ENCODE data around the gene CGB5. TPM values are rescaled to one million over a fixed set of nuclear protein-coding genes. Genes with fewer than 3 reads are reported as not detected.

The CGB5 gene
- total and polyA plus RNA-seq, 2 donors (not counting 3 experiments of a cell fraction or from before 2014, with no cell fraction given), result not detected

GRCh38 chr19:49064029-49064629 is 20.5 kb downstream of the CGB5 start:
- intact Hi-C loops (cut with micrococcal nuclease) (no loop called here), dilution Hi-C loops (cut with MboI; ENCODE audit: extremely low pct_ligation_motif_present, low sequenced_read_pairs) (no loop called here)
- BruUV-seq (replicated peaks), result no TSS peak
- H2AFZ ChIP-seq (ENCODE audit: low read depth, low read length), result no peak overlapping the region
- FAIRE-seq (no peak), DNase-seq (ENCODE audit: low read depth, low spot score) (no peak)
- no peaks in the 10 kb centered on the region for H3K9me3 ChIP-seq (replicated peaks; ENCODE audit: control insufficient read depth, insufficient read depth, low read length)
- no peak overlapping the region for H3K27ac ChIP-seq (ENCODE audit: insufficient read depth, low read depth, low read length)
- H3K79me2 ChIP-seq (ENCODE audit: control insufficient read depth, insufficient read depth, low read length), result no peaks in the 10 kb centered on the region
- CTCF ChIA-PET, result interaction anchor here (0.6 to 1.9 kb wide), 3 partner anchors 10 to 64 kb away, joined by 3 to 6 read pairs (median 5); no protein-coding TSS in a partner anchor
- H3K9ac ChIP-seq (replicated peaks; ENCODE audit: extremely low read depth, insufficient read depth, low read length), result no peak overlapping the region
- POLR2A ChIA-PET, result no interaction called here
- H3K4me1 ChIP-seq (ENCODE audit: control insufficient read depth, extremely low read depth, insufficient read depth, low read length), result no peaks in the 10 kb centered on the region
- H3K27me3 ChIP-seq (ENCODE audit: control insufficient read depth in 2 of 2, insufficient read depth in 2 of 2, low read length in 2 of 2), result peaks cover 30 to 38% of the 10 kb centered on the region in 2 experiments
- no peaks in the 10 kb centered on the region for H3K36me3 ChIP-seq (ENCODE audit: control insufficient read depth in 2 of 2, extremely low read depth in 1 of 2, insufficient read depth in 2 of 2, low read length in 2 of 2)
- no peak overlapping the region for H3K4me3 ChIP-seq (replicated peaks in 1 of 3; ENCODE audit: insufficient read depth in 1 of 3, low read depth in 1 of 3, low read length in 3 of 3)
- no peak for TF ChIP-seq EZH2 (IDR thresholded peaks at IDR 0.05; ENCODE audit: borderline replicate concordance, low read depth, low read length, severe bottlenecking)
- no peak for TF ChIP-seq POLR2A (IDR thresholded peaks at IDR 0.05; ENCODE audit: low read depth, low read length)
- TF ChIP-seq GATA2 (IDR thresholded peaks at IDR 0.05; ENCODE audit: insufficient read depth, insufficient read length, low read depth, low read length), result no peak
- TF ChIP-seq MYC (IDR thresholded peaks at IDR 0.05; ENCODE audit: low read depth, low read length), result no peak
- no peak for TF ChIP-seq MAX (IDR thresholded peaks at IDR 0.05; ENCODE audit: insufficient read depth, insufficient read length)
- no peak for TF ChIP-seq POLR2AphosphoS5 (IDR thresholded peaks at IDR 0.05; ENCODE audit: insufficient read depth, low read depth, low read length)
- TF ChIP-seq, protein P1, sequence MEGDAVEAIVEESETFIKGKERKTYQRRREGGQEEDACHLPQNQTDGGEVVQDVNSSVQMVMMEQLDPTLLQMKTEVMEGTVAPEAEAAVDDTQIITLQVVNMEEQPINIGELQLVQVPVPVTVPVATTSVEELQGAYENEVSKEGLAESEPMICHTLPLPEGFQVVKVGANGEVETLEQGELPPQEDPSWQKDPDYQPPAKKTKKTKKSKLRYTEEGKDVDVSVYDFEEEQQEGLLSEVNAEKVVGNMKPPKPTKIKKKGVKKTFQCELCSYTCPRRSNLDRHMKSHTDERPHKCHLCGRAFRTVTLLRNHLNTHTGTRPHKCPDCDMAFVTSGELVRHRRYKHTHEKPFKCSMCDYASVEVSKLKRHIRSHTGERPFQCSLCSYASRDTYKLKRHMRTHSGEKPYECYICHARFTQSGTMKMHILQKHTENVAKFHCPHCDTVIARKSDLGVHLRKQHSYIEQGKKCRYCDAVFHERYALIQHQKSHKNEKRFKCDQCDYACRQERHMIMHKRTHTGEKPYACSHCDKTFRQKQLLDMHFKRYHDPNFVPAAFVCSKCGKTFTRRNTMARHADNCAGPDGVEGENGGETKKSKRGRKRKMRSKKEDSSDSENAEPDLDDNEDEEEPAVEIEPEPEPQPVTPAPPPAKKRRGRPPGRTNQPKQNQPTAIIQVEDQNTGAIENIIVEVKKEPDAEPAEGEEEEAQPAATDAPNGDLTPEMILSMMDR (IDR thresholded peaks at IDR 0.05; ENCODE audit: extremely low read depth in 1 of 2, insufficient read depth in 1 of 2, low read depth in 1 of 2, low read length in 2 of 2), result no peak
- TF ChIP-seq FOS (IDR thresholded peaks at IDR 0.05; ENCODE audit: borderline replicate concordance, insufficient read depth, low read length), result no peak
- no peak for TF ChIP-seq JUN (IDR thresholded peaks at IDR 0.05; ENCODE audit: borderline replicate concordance, insufficient read depth, insufficient read length, low read depth)
- H4K20me1 ChIP-seq (replicated peaks; ENCODE audit: control insufficient read depth, extremely low read depth, insufficient read depth, low read length), result no peaks in the 10 kb centered on the region
- H3K9me1 ChIP-seq (replicated peaks; ENCODE audit: control insufficient read depth, extremely low read depth, insufficient read depth, low read length), result no peaks in the 10 kb centered on the region
- no peak overlapping the region for H3K4me2 ChIP-seq (ENCODE audit: insufficient read depth, low read length)
